Chondrocyte (in vitro differentiated cells): ENCODE data around the gene CREG2. TPM values are rescaled to one million over a fixed set of nuclear protein-coding genes. Genes with fewer than 3 reads are reported as not detected.

ENCODE experiments used
- DNase-seq: peaks from one replicate; pipeline ENCODE4 v3.0.0; 2021; ENCODE audit warnings: mixed read lengths, low spot score
- H3K27ac Mint-ChIP-seq: one replicate; pipeline ENCODE4 v1.8.0; 2021; ENCODE audit warnings: mild to moderate bottlenecking, moderate library complexity, mixed read lengths; ENCODE audit not compliant: unreplicated experiment
- H3K27me3 Mint-ChIP-seq: 2 replicates; pipeline ENCODE4 v1.8.0; 2021; ENCODE audit warnings: low read depth, mixed read lengths
- H3K36me3 Mint-ChIP-seq: 2 replicates; pipeline ENCODE4 v1.8.0; 2021; ENCODE audit warnings: low read depth, mixed read lengths
- H3K4me1 Mint-ChIP-seq: 2 replicates; pipeline ENCODE4 v1.8.0; 2021; ENCODE audit warnings: low read depth, mild to moderate bottlenecking, mixed read lengths
- H3K4me3 Mint-ChIP-seq: one replicate; pipeline ENCODE4 v1.8.0; 2021; ENCODE audit warnings: mild to moderate bottlenecking, moderate library complexity, mixed read lengths; ENCODE audit not compliant: unreplicated experiment
- H3K9me3 Mint-ChIP-seq: 2 replicates; pipeline ENCODE4 v1.8.0; 2021; ENCODE audit warnings: low read depth, mixed read lengths
- total RNA-seq: library from RNA; stranded (reverse); gene quantifications from 3 replicates; pipeline ENCODE4 v1.2.1, GENCODE V29; 2021
- TF ChIP-seq, protein P1 (sequence below): fragments of 200-600 bp; sonication (generic); IDR thresholded peaks from 2 replicates; pipeline ENCODE4 v1.5.0; 2021; ENCODE audit warnings: antibody characterized with exemption, mild to moderate bottlenecking, moderate library complexity

CREG2 gene
- total RNA-seq, 1 donor from 2014 or later, result not detected

DNA sequence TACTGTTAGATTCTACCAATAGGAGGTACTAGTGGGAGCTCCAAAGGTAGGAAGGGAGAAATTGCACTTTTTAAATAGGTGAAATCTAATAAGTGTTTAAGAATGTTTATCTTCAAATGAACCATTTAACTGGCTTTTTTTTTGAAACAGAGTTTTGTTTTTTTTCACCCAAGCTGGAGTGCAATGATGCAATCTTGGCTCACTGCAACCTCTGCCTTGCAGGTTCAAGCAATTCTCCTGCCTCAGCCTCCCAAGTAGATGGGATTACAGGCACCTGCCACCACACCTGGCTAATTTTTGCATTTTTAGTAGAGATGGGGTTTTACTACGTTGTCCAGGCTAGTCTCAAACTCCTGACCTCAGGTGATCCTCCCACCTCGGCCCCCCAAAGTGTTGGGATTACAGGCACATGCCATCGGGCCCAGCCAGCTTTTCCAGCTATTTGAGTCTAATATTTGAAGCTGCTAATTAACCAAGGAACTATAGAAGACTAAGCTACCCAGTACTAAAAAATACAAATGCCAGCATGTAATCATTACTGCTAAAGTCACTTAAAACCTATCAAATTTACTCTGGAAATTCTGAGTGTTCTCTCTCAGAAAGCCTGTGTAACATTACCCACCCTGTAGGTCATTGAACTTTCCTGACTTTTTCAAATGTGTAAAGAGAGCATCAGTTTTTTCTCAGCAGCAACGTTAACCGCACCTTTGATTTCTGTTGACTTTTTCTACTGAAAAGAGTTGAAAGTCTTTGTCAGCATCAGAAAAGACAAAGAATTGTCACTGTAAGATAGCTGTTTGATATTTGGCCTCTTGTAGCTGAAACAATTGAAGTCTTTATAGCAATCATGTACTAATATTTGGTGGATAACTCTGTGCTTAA is 54.2 kb downstream of the CREG2 start:
- H3K4me1 Mint-ChIP-seq, result peaks cover 5% of the 10 kb centered on the region
- no peaks in the 10 kb centered on the region for H3K9me3 Mint-ChIP-seq
- H3K4me3 Mint-ChIP-seq, result no peak overlapping the region
- H3K36me3 Mint-ChIP-seq, result no peaks in the 10 kb centered on the region
- no peaks in the 10 kb centered on the region for H3K27me3 Mint-ChIP-seq
- DNase-seq, result no peak
- TF ChIP-seq, protein P1, sequence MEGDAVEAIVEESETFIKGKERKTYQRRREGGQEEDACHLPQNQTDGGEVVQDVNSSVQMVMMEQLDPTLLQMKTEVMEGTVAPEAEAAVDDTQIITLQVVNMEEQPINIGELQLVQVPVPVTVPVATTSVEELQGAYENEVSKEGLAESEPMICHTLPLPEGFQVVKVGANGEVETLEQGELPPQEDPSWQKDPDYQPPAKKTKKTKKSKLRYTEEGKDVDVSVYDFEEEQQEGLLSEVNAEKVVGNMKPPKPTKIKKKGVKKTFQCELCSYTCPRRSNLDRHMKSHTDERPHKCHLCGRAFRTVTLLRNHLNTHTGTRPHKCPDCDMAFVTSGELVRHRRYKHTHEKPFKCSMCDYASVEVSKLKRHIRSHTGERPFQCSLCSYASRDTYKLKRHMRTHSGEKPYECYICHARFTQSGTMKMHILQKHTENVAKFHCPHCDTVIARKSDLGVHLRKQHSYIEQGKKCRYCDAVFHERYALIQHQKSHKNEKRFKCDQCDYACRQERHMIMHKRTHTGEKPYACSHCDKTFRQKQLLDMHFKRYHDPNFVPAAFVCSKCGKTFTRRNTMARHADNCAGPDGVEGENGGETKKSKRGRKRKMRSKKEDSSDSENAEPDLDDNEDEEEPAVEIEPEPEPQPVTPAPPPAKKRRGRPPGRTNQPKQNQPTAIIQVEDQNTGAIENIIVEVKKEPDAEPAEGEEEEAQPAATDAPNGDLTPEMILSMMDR, result no peak
- no peak overlapping the region for H3K27ac Mint-ChIP-seq

DNA sequence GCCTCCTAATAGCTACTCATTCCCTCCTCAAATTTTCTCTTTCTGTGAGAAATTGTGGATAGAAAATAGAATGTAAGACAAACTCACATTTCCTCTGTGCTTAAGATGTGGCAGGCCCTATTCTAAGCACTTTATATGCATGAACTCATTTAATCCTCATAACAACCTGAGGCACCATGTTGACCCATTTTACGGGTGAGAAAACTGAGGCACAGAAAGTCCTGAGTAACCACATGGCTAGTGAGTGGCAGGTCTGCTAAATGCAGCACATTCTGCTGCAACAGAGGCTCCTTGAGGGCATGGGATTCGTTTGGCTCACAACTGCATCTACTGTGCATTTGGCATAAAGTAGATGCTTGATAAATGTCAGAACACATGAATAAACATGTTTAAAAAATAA is 56.1 kb downstream of the CREG2 start:
- TF ChIP-seq, protein P1, result no peak
- Mint-ChIP-seq H3K4me1 (no peaks in the 10 kb centered on the region), H3K27me3 (no peaks in the 10 kb centered on the region), H3K27ac (no peak overlapping the region), H3K4me3 (no peak overlapping the region), H3K9me3 (no peaks in the 10 kb centered on the region), H3K36me3 (no peaks in the 10 kb centered on the region)
- no peak for DNase-seq

DNA sequence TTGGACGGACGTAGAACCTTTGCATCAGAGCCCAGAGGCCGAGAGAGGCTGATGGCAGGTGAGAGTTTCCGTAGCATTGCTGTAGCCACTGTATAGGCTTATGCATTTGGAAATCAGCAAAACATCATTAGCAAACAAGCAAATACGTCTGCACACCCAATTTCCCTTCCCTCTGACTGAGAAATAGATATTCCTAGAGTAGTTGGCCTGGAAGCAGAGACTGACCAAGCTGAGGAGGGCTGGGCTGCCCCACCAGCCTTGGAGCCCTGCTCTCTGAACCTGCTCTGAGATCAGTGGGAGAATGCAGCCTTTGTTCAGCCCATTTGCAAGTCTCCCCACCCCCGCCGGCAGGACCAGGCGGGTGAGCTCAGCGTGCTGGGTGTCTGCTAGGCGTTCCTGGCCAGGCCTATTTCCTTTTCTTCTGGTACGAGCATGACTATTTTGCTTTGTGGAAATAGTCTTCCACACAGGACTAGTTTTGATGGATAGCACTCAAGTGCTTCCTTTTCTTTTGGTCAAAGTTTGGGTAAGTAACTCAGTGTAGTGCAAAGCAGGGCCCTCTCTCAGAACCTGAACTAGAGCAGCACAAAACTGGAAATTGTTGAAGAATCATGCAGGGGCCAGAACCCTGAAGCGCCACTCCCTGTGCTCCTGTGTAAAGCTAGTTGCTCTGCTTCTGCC is 56.9 kb downstream of the CREG2 start:
- Mint-ChIP-seq H3K36me3 (no peaks in the 10 kb centered on the region), H3K27ac (no peak overlapping the region), H3K4me1 (no peaks in the 10 kb centered on the region), H3K27me3 (no peaks in the 10 kb centered on the region), H3K9me3 (no peaks in the 10 kb centered on the region), H3K4me3 (no peak overlapping the region)
- DNase-seq, result no peak
- TF ChIP-seq, protein P1, result no peak

DNA sequence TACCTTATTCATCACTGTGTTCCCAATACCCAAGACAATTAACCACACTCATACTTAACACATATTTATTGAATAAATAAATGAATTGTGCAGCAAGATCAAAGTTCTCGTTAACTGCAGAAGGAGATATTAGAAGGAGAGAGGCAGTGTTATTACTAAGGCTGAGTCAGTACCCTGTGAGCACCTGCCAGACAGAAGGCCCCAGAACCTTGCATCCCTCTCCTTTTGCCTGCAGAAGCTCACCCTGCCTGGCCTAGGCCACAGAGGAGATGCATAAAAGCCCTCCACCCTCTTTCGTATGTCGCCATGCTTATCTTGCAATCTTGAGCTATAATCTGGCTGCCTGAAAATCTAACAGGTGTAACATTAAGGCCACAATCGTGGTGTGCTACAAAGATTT is 58.3 kb downstream of the CREG2 start:
- TF ChIP-seq, protein P1, result no peak
- Mint-ChIP-seq H3K27me3 (no peaks in the 10 kb centered on the region), H3K36me3 (no peaks in the 10 kb centered on the region), H3K9me3 (no peaks in the 10 kb centered on the region), H3K4me1 (no peaks in the 10 kb centered on the region), H3K27ac (no peak overlapping the region), H3K4me3 (no peak overlapping the region)
- no peak for DNase-seq

GRCh38 chr2:101328474-101329007 is 58.8 kb downstream of the CREG2 start:
- Mint-ChIP-seq H3K4me1 (no peaks in the 10 kb centered on the region), H3K9me3 (no peaks in the 10 kb centered on the region), H3K4me3 (no peak overlapping the region), H3K27ac (no peak overlapping the region), H3K27me3 (peaks cover under 1% of the 10 kb centered on the region), H3K36me3 (no peaks in the 10 kb centered on the region)
- DNase-seq, result no peak
- TF ChIP-seq, protein P1, result no peak
